NCI-H510A treated with DMSO at 0.1 percent for 48 hours (cell line): ENCODE data around the gene GLRX2.
"Not testable (repeated sequence)": the region's sequence is repeated elsewhere in the genome, so short reads cannot be mapped to it uniquely, and the experiment has no call there.

Source experiments
- DNase-seq: peaks from one replicate; lab custom pipeline; 2025; lab: John Stamatoyannopoulos, UW

Gene GLRX2

GRCh38 chr1:193062698-193063463 is 42.3 kb downstream of the GLRX2 start:
- DNase-seq: no peak

- no peak for DNase-seq
Measured at GRCh38 chr1:193060938-193061337, 44.3 kb downstream of the GLRX2 start.

- DNase-seq: no peak
Measured at GRCh38 chr1:193060406-193060805, 44.8 kb downstream of the GLRX2 start.

- no peak for DNase-seq
Measured at GRCh38 chr1:193060115-193060403, 45.2 kb downstream of the GLRX2 start.

- peak; percentile 92 for DNase-seq
Measured at GRCh38 chr1:193059282-193060114, 45.7 kb downstream of the GLRX2 start, which contains the start of the genes RO60 and UCHL5. TSS of gene RO60 (plus strand) at chr1:193059612. CDS start at chr1:193069055, 9,443 bp downstream. TSS of gene UCHL5 (minus strand) at chr1:193059360. CDS start at chr1:193059260, 100 bp downstream.

GRCh38 chr1:193058529-193059281 is 46.5 kb downstream of the GLRX2 start:
- peak; percentile 28 for DNase-seq

- no peak for DNase-seq
Measured at GRCh38 chr1:193054169-193054675, 51.0 kb downstream of the GLRX2 start.

- DNase-seq: not testable (repeated sequence)
Measured at GRCh38 chr1:193048913-193049312, 56.3 kb downstream of the GLRX2 start.
